NCI-H345 (cell line): ENCODE results near the gene GID8.

Experiments used
- DNase-seq: peaks from one replicate; lab custom pipeline; 2025; lab: John Stamatoyannopoulos, UW

GID8 gene

DNA sequence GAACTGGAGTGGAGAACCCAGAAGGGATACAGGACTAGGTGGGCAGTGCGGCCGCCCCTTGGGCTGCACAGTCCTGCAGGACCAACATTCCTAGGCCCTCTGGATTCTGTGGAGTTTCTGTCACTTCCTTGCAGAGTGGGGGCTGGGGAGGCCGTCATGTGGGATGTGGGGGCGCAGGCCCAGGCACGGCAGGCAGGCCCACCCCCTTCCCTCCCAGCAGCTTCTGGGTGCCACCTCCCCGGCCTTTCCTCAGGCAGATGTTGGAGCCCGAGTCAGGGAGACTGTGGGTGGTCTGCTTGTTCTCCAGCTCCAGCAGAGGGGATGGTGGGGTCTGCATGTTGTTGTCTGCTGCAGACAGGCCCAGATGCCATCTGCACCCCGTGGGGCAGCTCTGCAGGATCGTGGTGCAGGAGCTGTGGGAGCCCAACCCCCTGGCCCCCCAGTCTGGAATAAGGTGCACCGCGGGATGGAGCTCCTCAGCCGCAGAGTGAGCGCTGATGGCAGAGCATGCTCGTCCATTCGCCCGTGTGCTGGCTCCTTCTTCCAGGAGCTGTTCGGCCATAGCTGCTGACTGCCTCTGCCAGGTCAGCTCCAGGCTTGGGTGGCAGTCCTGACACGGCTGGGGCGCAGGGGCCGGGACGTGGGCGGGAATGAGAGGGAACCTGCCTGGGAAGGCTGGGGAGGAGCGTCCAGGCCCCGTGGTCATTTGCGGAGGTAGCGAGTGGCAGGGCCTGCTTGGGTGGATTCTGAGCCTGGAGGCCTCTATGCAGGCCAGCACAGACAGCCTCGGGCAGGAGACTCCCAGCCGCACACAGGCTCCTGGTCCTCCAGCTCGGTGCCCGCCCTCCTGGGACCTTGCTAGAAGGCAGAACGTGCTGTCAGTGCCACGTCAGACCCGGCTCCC, 32.6 kb downstream of the GID8 start:
- no peak for DNase-seq

GRCh38 chr20:62971211-62971949, 33.4 kb downstream of the GID8 start:
- no peak for DNase-seq

GRCh38 chr20:62971950-62972844, 34.2 kb downstream of the GID8 start:
- DNase-seq: peak; percentile 85

DNA sequence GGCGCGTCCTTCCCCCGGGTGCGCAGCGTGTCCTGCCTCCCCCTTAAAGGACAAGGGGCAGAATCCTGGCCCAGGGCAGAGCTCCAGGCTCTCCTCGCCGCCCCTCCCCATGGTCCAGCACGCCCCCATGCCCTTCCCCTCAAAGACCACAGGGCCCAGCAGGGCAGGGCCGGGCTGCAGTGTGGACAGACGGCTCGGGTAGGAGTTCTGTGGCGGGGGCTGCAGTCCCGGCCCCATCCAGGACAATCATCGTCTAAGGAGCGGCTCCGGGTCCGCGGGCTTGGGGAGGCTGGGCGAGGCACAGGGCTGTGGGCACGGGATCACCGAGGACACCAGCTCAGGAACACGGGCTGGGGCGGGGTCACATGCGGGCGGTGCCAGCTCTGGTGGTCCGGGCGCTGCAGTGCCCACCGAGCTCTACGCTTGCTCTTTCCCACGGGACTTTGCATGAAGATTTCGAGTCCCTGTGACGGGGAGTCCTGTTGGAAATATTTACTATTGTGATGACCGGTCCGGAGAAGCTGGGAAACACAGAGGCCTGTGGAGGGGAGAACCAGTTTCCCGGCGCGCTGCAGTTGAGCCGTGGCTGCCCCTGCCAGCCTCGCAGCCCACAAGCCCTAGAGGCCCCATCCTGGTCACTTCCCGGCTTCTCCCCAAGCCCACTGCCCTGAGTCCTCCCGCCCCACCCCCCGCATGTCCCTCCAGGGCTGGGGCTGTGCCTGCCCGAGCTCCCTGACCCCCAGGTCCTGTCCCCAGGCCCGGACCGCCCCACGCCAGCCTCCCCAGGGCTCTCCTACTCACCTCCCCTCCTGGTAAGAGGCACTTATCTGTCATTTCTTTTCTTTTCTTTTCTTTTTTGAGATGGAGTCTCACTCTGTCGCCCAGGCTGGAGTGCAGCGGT, 35.1 kb downstream of the GID8 start:
- no peak for DNase-seq

DNA sequence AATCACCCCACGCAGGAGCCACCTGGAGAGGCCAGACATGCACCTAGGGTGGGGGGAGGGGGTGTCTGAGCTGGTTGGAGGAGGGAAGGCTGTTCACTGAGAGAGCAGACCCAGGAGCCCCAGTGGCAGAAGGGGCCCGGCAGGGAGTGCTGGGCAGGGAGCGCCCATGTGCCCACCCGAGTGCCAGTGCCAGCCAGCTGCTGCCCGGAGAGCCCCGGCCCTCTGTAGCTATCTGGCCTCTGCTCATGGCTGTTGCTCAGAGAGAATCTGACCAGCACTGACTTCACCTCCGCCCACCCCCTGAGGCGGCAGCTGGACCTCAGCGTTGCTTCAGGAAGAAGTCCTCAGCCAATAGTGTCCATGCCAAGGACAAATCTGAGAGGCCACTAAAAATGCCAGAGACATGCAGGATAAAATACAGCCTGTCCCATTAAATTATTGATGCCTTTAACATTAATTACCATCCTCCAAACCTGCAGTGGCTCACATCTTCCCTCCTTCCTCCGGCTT, 37.4 kb downstream of the GID8 start:
- no peak for DNase-seq

GRCh38 chr20:62975812-62976508, 38.0 kb downstream of the GID8 start:
- DNase-seq: no peak

DNA sequence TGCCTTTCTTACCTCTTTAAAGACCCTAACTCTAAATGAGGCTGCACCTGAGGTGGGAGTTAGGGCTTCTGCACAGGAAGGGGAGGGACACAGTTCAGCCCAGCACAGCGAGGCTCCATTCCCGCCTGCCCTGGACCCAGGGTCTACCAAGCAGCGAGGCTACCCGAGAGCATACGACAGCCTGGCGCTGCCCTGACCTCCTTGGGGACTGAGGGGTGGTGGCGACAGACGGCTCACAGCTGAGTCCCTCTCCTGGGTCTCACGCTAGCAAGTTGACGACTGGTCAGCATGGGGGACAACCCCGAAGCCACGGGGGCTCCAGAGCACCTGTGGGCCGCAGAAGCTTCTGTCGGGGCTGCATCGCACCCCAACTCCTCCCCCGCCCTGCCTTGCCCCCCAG, 38.9 kb downstream of the GID8 start:
- DNase-seq: no peak

- DNase-seq: peak; percentile 17
Measured at GRCh38 chr20:62977613-62978560, 39.9 kb downstream of the GID8 start.

DNA sequence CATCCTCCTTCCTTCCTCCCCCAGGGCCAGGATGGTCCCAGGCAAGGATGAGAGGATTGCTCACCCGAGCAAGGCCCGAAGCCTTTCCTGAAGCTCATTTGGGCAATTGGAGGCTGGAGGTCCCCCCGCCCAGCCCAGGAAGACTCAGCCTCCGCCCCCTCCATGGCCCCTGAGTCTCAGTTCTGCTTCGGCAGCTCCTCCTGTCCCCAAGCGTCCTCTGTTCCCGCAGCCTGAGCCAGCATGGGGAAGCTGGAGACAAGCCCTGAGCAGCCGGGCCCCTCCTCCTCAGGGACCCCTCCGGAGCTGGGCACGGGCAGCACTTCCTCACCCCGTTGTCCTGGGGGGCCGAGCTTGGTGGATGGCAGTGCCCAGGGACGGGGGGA, 40.6 kb downstream of the GID8 start:
- DNase-seq: no peak

GRCh38 chr20:62979310-62979709, 41.4 kb downstream of the GID8 start:
- no peak for DNase-seq

- DNase-seq: no peak
Measured at GRCh38 chr20:62979876-62980373, 42.0 kb downstream of the GID8 start.

- DNase-seq: peak; percentile 38
Measured at GRCh38 chr20:62980380-62980960, 42.5 kb downstream of the GID8 start.

- peak; percentile 44 for DNase-seq
Measured at GRCh38 chr20:62980970-62981369, 43.0 kb downstream of the GID8 start.

DNA sequence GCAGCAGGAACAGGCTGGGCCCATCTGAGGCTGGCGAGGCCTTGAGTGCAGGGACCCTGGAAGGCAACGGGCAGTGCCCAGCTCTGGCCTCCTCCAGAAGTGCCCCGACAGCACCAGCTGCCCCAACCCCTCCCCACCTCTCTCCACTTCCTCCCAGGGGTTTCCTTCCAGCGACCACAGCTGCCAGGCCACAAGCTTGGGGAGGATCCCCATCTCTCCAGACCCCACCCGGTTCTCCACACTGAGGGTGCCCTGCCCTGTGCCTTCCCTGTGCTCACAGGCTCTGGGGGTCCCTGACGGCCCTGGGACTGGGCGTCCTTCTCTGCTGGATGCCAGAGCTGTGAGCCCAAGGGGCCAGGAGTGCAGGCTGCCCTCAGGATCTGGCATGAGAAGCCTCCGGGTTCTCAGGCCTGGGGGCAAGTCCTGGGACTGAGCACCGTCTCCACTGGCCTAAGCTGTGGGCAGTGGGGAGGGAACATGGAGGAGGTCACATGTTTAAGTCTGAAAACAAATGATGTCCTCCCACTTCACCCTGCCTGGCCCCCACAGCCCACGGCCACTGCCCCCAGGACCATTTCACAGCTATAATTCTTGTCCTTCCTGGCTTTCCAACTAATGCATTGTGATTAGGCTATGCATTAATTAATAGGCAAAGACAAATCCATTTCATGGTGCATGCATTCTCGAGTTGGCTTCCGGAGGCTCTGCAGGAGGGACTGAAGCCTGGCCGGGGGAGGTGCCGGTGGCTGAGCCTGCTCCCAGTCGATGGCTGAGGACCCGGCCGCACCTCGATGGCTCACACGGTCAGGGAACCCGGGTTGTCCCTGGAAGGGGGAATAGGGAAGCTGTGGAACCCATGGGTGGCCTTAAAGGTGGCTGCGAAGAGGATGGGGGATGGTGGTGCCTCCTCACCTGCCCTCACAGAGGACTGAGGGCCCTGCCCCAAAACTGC, 44.5 kb downstream of the GID8 start:
- no peak for DNase-seq

- DNase-seq: no peak
Measured at GRCh38 chr20:62983210-62983609, 45.3 kb downstream of the GID8 start.

- peak; percentile 77 for DNase-seq
Measured at GRCh38 chr20:62984666-62985443, 46.9 kb downstream of the GID8 start.

DNA sequence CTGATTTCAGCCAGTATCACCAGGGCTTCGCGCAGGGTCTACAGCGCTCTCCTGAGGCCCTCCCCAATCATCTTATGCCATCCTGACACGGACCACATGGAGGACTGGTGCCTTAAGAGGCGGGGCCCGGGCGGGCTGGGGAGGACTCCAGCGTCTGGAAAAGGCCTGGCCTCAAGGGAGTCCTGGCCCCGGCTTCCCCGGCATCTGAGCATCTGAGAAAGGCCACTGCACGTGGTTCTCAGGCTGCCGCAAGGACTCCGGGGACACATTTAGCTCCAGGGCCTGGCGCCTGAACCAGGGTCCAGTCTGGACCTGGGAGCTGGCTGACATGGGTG, 47.5 kb downstream of the GID8 start:
- no peak for DNase-seq
